ENCODE data around the gene DLGAP4. TPM values are rescaled to one million over a fixed set of nuclear protein-coding genes. Genes with fewer than 3 reads are reported as not detected.

Gene DLGAP4
- polyA plus RNA-seq, 1 experiment, result 34.9 TPM

DNA sequence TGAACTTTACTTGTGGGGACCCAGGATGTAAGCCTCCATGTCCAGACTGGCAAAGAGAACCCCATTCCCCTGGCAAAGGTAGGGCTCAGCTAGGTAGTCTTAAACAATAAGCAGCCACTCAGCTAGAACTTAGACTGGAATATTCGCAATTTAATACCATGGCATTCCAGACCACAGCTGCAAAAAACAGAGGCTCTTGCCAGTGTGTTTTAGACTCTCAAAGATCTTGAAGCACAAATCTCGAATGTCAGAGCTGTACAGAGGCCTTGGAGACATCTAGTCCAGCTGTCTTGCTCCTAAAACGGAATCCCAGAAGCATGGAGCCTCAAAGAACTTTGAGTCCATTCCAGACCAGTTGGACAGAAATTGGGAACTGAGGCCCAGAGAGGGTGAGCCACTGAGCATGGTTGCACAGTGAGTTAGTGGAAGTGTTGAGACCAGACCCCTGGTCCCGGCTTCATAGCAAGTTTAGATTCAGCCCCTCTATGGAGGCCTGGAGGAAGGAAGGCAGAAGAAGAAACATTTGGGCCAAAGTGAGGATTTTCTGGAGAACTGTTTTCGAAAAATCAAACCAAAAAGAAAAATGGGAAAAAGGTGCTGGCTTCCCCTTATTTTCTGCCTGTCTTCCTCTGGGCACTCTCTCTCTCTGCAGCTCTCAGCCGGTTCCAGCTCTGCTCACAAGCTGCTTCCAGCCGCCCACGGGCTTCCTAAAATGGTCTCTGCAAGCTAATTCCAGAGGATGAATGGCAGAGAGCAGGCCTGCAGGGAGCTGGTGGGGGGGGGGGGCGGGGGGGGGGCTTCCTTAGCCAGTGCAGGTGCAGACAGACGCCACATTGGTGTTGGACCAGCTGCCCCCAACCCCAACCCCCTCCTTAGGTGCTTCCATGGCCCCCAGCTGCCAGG is 37.4 kb upstream of the DLGAP4 start:
- no peak overlapping the region for H3K4me3 ChIP-seq (ENCODE audit: low read depth, low read length)
- H3K27me3 ChIP-seq (ENCODE audit: control insufficient read depth, insufficient read depth, low read length), result peaks cover 10% of the 10 kb centered on the region
- no peaks in the 10 kb centered on the region for H3K36me3 ChIP-seq (ENCODE audit: control insufficient read depth, insufficient read depth, low read length)
- TF ChIP-seq, protein P1, sequence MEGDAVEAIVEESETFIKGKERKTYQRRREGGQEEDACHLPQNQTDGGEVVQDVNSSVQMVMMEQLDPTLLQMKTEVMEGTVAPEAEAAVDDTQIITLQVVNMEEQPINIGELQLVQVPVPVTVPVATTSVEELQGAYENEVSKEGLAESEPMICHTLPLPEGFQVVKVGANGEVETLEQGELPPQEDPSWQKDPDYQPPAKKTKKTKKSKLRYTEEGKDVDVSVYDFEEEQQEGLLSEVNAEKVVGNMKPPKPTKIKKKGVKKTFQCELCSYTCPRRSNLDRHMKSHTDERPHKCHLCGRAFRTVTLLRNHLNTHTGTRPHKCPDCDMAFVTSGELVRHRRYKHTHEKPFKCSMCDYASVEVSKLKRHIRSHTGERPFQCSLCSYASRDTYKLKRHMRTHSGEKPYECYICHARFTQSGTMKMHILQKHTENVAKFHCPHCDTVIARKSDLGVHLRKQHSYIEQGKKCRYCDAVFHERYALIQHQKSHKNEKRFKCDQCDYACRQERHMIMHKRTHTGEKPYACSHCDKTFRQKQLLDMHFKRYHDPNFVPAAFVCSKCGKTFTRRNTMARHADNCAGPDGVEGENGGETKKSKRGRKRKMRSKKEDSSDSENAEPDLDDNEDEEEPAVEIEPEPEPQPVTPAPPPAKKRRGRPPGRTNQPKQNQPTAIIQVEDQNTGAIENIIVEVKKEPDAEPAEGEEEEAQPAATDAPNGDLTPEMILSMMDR (IDR thresholded peaks at IDR 0.05; ENCODE audit: insufficient read depth, low read depth, low read length), result no peak
- DNase-seq (ENCODE audit: low read depth), result no peak
- ChIA-PET CTCF (no interaction called here), POLR2A (no interaction called here)

DNA sequence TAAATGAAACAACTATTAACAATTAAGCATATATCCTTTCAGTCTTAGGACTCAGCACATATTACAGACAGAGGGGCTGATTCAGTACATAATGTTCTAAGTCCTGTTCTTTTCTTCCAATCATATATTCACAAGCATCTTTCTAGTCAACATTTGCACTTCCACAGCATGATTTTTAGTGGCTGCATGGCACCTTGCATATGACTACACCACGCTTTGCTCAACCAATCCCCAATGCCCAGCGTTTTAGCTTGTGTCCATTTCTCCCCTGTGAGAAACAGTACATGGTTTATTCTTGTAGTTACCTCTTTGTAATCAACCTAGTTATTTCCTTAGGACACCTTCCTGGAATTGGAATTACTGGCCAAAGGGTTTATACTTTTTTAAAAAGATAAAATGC is 36.6 kb upstream of the DLGAP4 start:
- H3K4me3 ChIP-seq (ENCODE audit: low read depth, low read length), result no peak overlapping the region
- ChIA-PET POLR2A (no interaction called here), CTCF (no interaction called here)
- peaks cover 11% of the 10 kb centered on the region for H3K27me3 ChIP-seq (ENCODE audit: control insufficient read depth, insufficient read depth, low read length)
- TF ChIP-seq, protein P1 (IDR thresholded peaks at IDR 0.05; ENCODE audit: insufficient read depth, low read depth, low read length), result no peak
- H3K36me3 ChIP-seq (ENCODE audit: control insufficient read depth, insufficient read depth, low read length), result no peaks in the 10 kb centered on the region
- no peak for DNase-seq (ENCODE audit: low read depth)

DNA sequence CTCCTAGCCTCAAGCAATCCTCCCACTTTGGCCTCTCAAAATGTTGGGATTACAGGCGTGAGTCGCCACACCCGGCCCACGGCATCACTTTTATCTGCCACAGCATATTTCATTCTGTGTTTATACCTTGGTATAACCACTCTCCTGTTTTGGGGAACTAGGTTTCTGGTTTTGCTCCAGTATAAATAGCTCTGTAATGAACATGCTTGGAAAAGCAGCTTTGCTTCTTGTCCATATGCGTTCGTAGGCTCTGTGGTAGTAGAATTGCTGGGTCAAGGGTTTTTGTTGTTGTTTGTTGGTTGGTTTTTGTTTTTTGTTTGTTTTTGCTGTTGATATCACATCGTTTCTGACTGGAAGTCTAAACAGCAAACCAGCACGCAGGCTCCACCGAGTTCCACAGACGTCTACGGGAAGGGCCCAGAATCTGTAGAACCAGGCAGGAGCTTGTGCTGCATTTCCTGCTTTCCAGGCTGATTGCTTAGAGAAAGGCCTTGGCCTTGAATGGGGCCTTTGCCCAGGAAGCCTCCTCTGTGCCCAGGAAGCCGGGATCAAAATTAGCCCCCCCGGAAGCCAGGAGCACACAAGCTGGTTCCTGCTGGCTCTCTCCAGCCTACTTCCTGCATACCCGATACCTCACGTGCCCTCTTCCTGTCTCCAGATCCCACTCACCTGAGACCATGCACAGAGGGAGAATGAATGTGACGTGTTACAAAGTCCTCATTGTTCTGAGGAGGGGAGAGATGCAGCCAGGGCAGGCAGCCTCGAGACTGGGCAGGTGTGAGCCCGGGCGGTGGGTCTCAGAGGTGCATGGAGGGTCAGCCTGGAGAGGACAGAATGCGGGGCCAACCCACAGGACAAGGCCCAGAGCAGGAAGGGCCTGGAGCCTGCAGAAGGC is 35.1 kb upstream of the DLGAP4 start:
- H3K4me3 ChIP-seq (ENCODE audit: low read depth, low read length), result no peak overlapping the region
- no peaks in the 10 kb centered on the region for H3K36me3 ChIP-seq (ENCODE audit: control insufficient read depth, insufficient read depth, low read length)
- DNase-seq (ENCODE audit: low read depth), result no peak
- TF ChIP-seq, protein P1 (IDR thresholded peaks at IDR 0.05; ENCODE audit: insufficient read depth, low read depth, low read length), result no peak
- CTCF ChIA-PET, result interaction anchor here (4.3 kb wide), 1 partner anchor 168 kb away, joined by 27 read pairs; no protein-coding TSS in a partner anchor
- H3K27me3 ChIP-seq (ENCODE audit: control insufficient read depth, insufficient read depth, low read length), result peaks cover 16% of the 10 kb centered on the region
- POLR2A ChIA-PET, result no interaction called here

DNA sequence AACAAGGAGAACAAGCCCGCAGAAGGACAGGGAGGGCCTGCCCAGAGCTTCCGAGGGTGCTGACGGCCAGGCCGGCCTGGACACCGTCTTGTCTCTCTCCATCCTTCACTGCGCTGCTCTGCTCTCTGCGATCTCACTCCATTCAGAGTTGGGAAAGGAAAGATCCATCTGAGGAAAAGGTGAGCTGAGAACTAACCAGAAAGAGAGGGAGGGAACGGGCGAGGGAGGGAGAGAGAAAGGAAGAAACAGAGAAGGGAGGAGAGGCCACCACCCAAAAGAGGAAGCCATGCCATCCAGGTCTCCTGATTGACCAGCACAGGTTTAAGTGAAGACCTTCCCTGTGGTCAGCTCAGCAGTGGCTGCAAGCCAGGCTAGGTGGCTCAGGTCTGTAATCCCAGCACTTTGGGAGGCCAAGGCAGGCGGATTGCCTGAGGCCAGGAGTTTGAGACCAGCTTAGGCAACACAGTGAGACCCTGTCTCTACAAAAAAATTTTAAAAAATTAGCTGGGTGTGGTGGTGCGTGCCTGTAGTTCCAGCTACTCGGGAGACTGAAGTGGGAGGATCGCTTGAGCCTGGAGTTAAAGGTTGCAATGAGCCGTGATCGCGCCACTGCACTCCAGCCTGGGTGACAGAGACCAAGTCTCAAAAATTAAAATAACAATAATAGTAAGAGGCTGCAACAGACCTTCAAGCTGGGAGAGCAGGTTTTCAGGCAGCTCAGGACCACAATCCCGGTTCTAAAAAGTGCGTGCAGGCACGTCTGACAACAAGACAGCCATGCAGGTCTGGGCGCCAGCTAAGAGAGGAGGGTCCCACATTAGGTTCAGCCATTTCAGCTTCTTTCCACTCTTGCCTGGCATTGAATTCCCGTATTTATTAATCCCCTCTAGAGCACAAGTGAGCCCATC is 34.2 kb upstream of the DLGAP4 start:
- no peak for DNase-seq (ENCODE audit: low read depth)
- ChIA-PET CTCF (interaction anchor here (4.3 kb wide), 1 partner anchor 168 kb away, joined by 27 read pairs; no protein-coding TSS in a partner anchor), POLR2A (no interaction called here)
- Histone ChIP-seq H3K4me3 (ENCODE audit: low read depth, low read length) (no peak overlapping the region), H3K27me3 (ENCODE audit: control insufficient read depth, insufficient read depth, low read length) (peaks cover 14% of the 10 kb centered on the region), H3K36me3 (ENCODE audit: control insufficient read depth, insufficient read depth, low read length) (no peaks in the 10 kb centered on the region)
- TF ChIP-seq, protein P1 (IDR thresholded peaks at IDR 0.05; ENCODE audit: insufficient read depth, low read depth, low read length), result no peak
